Measurements from ENCODE around the gene POU4F1. TPM values are rescaled to one million over a fixed set of nuclear protein-coding genes. Genes with fewer than 3 reads are reported as not detected.

Gene POU4F1
- total and polyA plus RNA-seq, 2 of the 13 experiments (the other 11 are each of a cell fraction or from before 2014, with no cell fraction given), result 1.0 to 1.1 TPM

DNA sequence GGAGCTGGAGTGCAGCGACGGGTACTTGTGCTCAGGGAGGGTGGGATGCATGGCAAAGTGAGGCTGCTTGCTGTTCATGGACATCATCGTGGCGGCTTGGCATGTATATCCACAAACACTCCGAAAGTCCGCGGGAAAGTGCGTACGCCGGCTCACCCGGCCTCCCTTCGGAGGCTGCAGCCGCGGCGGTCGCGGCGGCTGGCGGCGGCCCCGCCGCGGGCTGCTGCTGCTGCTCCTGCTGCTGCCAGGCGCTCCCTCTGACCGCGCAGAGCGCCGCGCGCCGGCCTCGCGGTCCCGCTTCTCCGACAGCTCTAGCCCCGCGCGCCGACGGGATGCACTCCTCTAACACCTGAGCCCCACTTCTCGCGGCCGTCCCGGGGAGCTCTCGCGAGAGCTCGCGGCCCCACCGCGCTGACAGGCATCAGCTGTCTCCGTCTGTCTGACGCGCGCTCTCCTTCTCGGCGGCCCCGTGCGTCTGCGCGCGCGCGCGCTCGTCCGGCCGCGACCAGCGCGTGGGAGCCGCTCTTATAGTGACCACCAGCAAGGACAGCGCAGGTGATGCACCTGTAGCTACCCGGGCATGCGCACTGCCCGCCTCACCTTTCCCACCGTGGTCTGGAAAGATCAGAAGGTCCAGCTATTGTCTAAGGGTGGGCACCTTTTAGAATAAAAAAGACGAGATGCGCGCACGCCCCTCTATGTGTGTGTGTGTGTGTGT lies at the start of gene POU4F1 (continued):
- TF ChIP-seq REST (IDR thresholded peaks at IDR 0.05; ENCODE audit: borderline replicate concordance in 1 of 2, low read depth in 1 of 2, low read length in 2 of 2), result no peak
- TF ChIP-seq REL (CRISPR knock-in tag; conservative IDR thresholded peaks at IDR 0.05), result no peak
- 0 out of 2 replicates have a peak, but pooled peaks have one; percentile 56 for TF ChIP-seq ATF7-NPFF (CRISPR knock-in tag; IDR thresholded peaks at IDR 0.05; ENCODE audit: low read depth)
- TF ChIP-seq NR2F6 (IDR thresholded peaks at IDR 0.05), result no peak
- 0 out of 2 replicates have a peak, but pooled peaks have one; percentile 13 for TF ChIP-seq NR2F6 (CRISPR knock-in tag; IDR thresholded peaks at IDR 0.05)
- no peak for TF ChIP-seq GZF1 (CRISPR knock-in tag; IDR thresholded peaks at IDR 0.05)
- peak; percentile 52; the same call in 1 of the 2 replicates for TF ChIP-seq HDAC1 (CRISPR knock-in tag; IDR thresholded peaks at IDR 0.05)
- peak; percentile 91 for TF ChIP-seq ZNF687 (CRISPR knock-in tag; IDR thresholded peaks at IDR 0.05)
- TF ChIP-seq ZNF337 (CRISPR knock-in tag; IDR thresholded peaks at IDR 0.05; ENCODE audit: borderline replicate concordance, low read depth), result no peak
- no peak for TF ChIP-seq MED8 (CRISPR knock-in tag; IDR thresholded peaks at IDR 0.05; ENCODE audit: insufficient replicate concordance)
- TF ChIP-seq ZNF776 (CRISPR knock-in tag; IDR thresholded peaks at IDR 0.05), result peak; percentile 45; the same call in 1 of the 2 replicates
- 0 out of 2 replicates have a peak, but pooled peaks have one; percentile 26 for TF ChIP-seq KMT2A (CRISPR knock-in tag; IDR thresholded peaks at IDR 0.05)
- no peak for TF ChIP-seq MLLT10 (CRISPR knock-in tag; IDR thresholded peaks at IDR 0.05)
- no peak for TF ChIP-seq DMTF1 (CRISPR knock-in tag; IDR thresholded peaks at IDR 0.05)
- no peak for TF ChIP-seq PHF5A (CRISPR knock-in tag; IDR thresholded peaks at IDR 0.05; ENCODE audit: low read depth, unreplicated experiment)
- TF ChIP-seq, protein P1, sequence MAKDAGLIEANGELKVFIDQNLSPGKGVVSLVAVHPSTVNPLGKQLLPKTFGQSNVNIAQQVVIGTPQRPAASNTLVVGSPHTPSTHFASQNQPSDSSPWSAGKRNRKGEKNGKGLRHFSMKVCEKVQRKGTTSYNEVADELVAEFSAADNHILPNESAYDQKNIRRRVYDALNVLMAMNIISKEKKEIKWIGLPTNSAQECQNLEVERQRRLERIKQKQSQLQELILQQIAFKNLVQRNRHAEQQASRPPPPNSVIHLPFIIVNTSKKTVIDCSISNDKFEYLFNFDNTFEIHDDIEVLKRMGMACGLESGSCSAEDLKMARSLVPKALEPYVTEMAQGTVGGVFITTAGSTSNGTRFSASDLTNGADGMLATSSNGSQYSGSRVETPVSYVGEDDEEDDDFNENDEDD (CRISPR knock-in tag; IDR thresholded peaks at IDR 0.05; ENCODE audit: borderline replicate concordance), result peak; percentile 71; the same call in 1 of the 2 replicates
- peak; percentile 16; the same call in 1 of the 2 replicates for TF ChIP-seq PHF21A (CRISPR knock-in tag; IDR thresholded peaks at IDR 0.05)
- no peak for TF ChIP-seq SSRP1 (CRISPR knock-in tag; IDR thresholded peaks at IDR 0.05)
